ENCODE measurements around the gene SLC23A1.
"Not testable (repeated sequence)": the region's sequence is repeated elsewhere in the genome, so short reads cannot be mapped to it uniquely, and the experiment has no call there.

GRCh38 chr5:139347863-139348262 lies 35.2 kb downstream of the SLC23A1 start:
- not testable (repeated sequence) for TF ChIP-seq PPARA (CRISPR knock-in tag; IDR thresholded peaks at IDR 0.05; ENCODE audit: borderline replicate concordance); ZNF8 (CRISPR knock-in tag; IDR thresholded peaks at IDR 0.05); ZNF70 (CRISPR knock-in tag; IDR thresholded peaks at IDR 0.05); ARNTL (CRISPR knock-in tag; IDR thresholded peaks at IDR 0.05; ENCODE audit: borderline replicate concordance, low read depth); RARB (CRISPR knock-in tag; IDR thresholded peaks at IDR 0.05)
- TF ChIP-seq, protein P1, sequence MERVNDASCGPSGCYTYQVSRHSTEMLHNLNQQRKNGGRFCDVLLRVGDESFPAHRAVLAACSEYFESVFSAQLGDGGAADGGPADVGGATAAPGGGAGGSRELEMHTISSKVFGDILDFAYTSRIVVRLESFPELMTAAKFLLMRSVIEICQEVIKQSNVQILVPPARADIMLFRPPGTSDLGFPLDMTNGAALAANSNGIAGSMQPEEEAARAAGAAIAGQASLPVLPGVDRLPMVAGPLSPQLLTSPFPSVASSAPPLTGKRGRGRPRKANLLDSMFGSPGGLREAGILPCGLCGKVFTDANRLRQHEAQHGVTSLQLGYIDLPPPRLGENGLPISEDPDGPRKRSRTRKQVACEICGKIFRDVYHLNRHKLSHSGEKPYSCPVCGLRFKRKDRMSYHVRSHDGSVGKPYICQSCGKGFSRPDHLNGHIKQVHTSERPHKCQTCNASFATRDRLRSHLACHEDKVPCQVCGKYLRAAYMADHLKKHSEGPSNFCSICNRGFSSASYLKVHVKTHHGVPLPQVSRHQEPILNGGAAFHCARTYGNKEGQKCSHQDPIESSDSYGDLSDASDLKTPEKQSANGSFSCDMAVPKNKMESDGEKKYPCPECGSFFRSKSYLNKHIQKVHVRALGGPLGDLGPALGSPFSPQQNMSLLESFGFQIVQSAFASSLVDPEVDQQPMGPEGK (CRISPR knock-in tag; IDR thresholded peaks at IDR 0.05; ENCODE audit: borderline replicate concordance): not testable (repeated sequence)
